HFFc6 (cell line): ENCODE data around the gene CBLL1. TPM values are rescaled to one million over a fixed set of nuclear protein-coding genes. Genes with fewer than 3 reads are reported as not detected.
A peak's percentile ranks its signal among the peaks of the same experiment; 100 is the strongest.

ENCODE experiments used
- DNase-seq: peaks from one replicate; pipeline ENCODE4 v3.0.0-alpha.2; 2018
- H3K27ac Mint-ChIP-seq: 2 replicates; pipeline ENCODE4 v1.8.0; 2020; ENCODE audit warnings: mild to moderate bottlenecking, mixed read lengths
- H3K27me3 Mint-ChIP-seq: 2 replicates; pipeline ENCODE4 v1.8.0; 2021; ENCODE audit warnings: mild to moderate bottlenecking, moderate library complexity, mixed read lengths; ENCODE audit not compliant: insufficient read depth
- H3K36me3 Mint-ChIP-seq: 2 replicates; pipeline ENCODE4 v1.8.0; 2021; ENCODE audit warnings: low read depth, mixed read lengths
- H3K4me1 Mint-ChIP-seq: 2 replicates; pipeline ENCODE4 v1.8.0; 2020; ENCODE audit warnings: low read depth, mixed read lengths
- H3K4me3 Mint-ChIP-seq: 2 replicates; pipeline ENCODE4 v1.8.0; 2020; ENCODE audit warnings: mild to moderate bottlenecking, moderate library complexity, mixed read lengths
- H3K9me3 Mint-ChIP-seq: 2 replicates; pipeline ENCODE4 v1.8.0; 2020; ENCODE audit warnings: mild to moderate bottlenecking, mixed read lengths
- total RNA-seq, 6 experiments: library from RNA; stranded (reverse); fragmentation: NEBNext Ultra II Directional; extraction: Animal tissue kit (Norgen Biotek cat#: 25700); gene quantifications; 2 replicates in 1 of 6; 3 replicates in 5 of 6; pipeline ENCODE4 v1.2.3, GENCODE V29; 2021
- TF ChIP-seq, protein P1 (sequence below): fragments of 200-600 bp; sonication (generic); IDR thresholded peaks from 2 replicates; pipeline ENCODE4 v1.5.0; 2021; ENCODE audit warnings: antibody characterized with exemption, mild to moderate bottlenecking

The CBLL1 gene
- total RNA-seq, 6 experiments from 2014 or later = 20.8 to 25.7 (median 23.5) TPM

DNA sequence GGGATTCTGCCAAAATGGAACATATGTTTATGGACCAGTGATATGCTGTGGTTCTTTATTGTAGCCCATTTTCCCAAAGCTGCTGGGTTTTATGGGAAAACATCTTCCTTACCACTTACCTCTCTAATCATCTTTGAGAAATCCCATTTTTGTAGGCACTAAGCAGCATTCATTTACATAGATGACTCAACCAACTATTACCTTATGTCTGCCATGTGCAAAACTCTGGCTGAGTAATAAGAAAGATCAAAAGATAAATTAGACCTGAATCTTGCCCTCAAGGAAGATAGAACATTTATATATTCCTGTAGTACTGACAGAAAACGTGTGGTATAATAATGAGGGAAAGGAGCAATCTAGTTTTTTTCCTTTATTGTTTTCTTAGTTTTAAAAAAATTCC is 24.3 kb downstream of the CBLL1 start:
- TF ChIP-seq, protein P1, sequence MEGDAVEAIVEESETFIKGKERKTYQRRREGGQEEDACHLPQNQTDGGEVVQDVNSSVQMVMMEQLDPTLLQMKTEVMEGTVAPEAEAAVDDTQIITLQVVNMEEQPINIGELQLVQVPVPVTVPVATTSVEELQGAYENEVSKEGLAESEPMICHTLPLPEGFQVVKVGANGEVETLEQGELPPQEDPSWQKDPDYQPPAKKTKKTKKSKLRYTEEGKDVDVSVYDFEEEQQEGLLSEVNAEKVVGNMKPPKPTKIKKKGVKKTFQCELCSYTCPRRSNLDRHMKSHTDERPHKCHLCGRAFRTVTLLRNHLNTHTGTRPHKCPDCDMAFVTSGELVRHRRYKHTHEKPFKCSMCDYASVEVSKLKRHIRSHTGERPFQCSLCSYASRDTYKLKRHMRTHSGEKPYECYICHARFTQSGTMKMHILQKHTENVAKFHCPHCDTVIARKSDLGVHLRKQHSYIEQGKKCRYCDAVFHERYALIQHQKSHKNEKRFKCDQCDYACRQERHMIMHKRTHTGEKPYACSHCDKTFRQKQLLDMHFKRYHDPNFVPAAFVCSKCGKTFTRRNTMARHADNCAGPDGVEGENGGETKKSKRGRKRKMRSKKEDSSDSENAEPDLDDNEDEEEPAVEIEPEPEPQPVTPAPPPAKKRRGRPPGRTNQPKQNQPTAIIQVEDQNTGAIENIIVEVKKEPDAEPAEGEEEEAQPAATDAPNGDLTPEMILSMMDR = no peak
- Mint-ChIP-seq H3K4me3 (no peak overlapping the region), H3K4me1 (peaks cover 9% of the 10 kb centered on the region), H3K27me3 (peaks cover 8% of the 10 kb centered on the region), H3K36me3 (no peaks in the 10 kb centered on the region), H3K9me3 (no peaks in the 10 kb centered on the region), H3K27ac (no peak overlapping the region)
- DNase-seq = peak; percentile 32

DNA sequence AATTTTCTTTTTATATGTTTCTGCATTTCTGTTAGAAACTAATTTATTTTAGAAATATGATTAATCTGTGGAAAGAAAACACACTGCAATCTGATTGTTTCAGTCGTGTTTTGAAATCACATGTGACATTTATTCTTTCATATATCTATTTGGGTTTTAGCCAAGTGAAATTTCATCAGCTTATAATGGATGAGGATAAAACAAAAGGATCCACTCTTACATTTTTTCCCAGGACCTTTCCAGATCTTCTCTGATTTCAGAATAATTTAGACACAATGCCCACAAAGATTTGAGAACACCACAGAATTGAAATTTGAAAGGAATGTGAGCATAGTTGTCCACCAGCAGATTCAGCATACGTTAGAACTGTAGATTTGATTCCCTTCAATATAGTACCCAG is 29.1 kb downstream of the CBLL1 start:
- DNase-seq = no peak
- Mint-ChIP-seq H3K27ac (no peak overlapping the region), H3K4me3 (no peak overlapping the region), H3K9me3 (no peaks in the 10 kb centered on the region), H3K4me1 (peaks cover 7% of the 10 kb centered on the region), H3K36me3 (no peaks in the 10 kb centered on the region), H3K27me3 (peaks cover 13% of the 10 kb centered on the region)
- TF ChIP-seq, protein P1 = no peak

DNA sequence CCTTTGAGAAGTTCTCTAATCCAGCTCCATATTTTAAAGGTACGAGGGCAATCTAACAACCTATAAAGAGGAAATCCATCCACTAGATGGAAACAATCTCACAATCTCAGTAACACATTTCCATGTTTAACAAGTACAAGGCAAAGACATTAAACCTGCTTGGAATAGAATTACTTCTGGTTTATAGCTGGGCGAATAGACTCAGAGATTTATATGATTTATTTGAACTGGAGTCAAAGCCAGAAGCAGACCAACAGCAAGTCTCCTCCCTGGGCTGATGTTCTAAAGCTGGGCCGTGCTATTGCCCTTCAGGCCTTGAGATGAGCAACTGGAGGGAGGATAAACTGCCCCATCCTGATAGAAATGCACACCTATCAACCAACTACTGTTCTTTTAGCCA is 33.8 kb downstream of the CBLL1 start:
- H3K36me3 Mint-ChIP-seq = no peaks in the 10 kb centered on the region
- TF ChIP-seq, protein P1 = no peak
- no peak overlapping the region for H3K4me3 Mint-ChIP-seq
- DNase-seq = no peak
- H3K27me3 Mint-ChIP-seq = peaks cover 6% of the 10 kb centered on the region
- H3K9me3 Mint-ChIP-seq = no peaks in the 10 kb centered on the region
- no peak overlapping the region for H3K27ac Mint-ChIP-seq
- H3K4me1 Mint-ChIP-seq = no peaks in the 10 kb centered on the region

DNA sequence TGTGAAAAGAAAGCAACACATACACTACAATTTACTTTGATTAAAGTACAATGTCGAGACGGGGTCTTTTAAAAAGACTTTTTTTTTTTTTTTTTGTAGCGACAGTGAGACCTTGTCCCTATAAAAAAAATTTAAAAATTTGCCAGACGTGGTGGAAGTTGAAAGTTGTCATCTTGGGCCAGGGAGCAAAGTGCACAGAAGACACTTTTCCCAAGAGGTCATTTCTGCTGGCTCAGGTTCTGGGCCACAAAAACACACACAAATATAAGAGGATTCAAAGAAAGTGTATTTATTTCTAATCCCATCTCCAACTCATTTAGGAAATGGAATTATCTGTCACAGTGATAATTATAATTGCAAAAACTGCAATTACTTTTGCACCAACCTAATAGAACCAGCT is 34.3 kb downstream of the CBLL1 start:
- Mint-ChIP-seq H3K27ac (no peak overlapping the region), H3K27me3 (peaks cover 9% of the 10 kb centered on the region), H3K36me3 (no peaks in the 10 kb centered on the region), H3K4me1 (no peaks in the 10 kb centered on the region), H3K9me3 (no peaks in the 10 kb centered on the region), H3K4me3 (no peak overlapping the region)
- TF ChIP-seq, protein P1 = no peak
- DNase-seq = no peak

DNA sequence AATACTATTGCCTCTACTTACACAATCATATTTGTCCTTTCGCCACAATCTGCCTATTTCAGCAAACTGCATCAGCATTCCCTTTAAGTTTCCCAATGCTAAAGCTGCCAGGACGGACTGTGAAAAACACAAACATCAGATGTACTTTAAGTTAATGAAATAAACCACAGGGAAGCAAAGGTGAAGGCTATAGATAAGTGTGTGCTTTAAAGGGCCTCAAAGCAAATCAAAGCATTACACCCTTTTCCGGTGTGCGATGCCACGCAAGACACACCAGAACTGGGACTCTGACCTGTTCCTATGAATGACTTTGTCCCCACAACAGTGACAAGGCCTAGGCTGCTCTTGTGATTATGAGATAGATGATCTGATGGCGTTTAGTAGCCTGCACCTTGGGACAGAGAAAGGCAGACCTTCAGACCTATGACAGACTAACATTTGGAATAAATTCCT is 35.7 kb downstream of the CBLL1 start:
- TF ChIP-seq, protein P1 = no peak
- no peaks in the 10 kb centered on the region for H3K36me3 Mint-ChIP-seq
- H3K27ac Mint-ChIP-seq = no peak overlapping the region
- H3K4me1 Mint-ChIP-seq = no peaks in the 10 kb centered on the region
- peaks cover 8% of the 10 kb centered on the region for H3K27me3 Mint-ChIP-seq
- no peaks in the 10 kb centered on the region for H3K9me3 Mint-ChIP-seq
- no peak for DNase-seq
- H3K4me3 Mint-ChIP-seq = no peak overlapping the region

DNA sequence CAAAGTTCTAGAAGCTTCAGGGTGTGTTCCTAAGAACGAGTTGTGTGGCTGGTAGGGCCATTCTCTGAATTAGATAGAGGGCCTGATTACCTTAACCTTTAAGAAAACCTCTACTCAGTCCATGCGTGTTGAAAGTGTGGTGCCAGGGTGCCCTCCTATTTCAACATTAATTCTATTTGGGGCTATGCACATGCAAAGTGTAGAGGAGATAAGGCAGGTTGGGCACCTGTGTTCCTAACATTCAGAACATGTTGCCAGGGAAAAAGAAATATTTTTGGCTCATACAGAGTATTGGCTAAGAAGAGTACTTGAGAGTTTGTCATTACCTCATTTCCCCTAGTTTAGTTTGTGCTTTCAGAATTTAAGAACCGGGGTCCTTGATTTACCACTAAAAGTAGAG is 38.4 kb downstream of the CBLL1 start:
- Mint-ChIP-seq H3K9me3 (no peaks in the 10 kb centered on the region), H3K4me3 (no peak overlapping the region), H3K36me3 (no peaks in the 10 kb centered on the region), H3K4me1 (no peaks in the 10 kb centered on the region), H3K27ac (no peak overlapping the region), H3K27me3 (peaks cover 23% of the 10 kb centered on the region)
- TF ChIP-seq, protein P1 = no peak
- DNase-seq = no peak
